ENCODE results near the gene RAB20. TPM values are rescaled to one million over a fixed set of nuclear protein-coding genes. Genes with fewer than 3 reads are reported as not detected.

Gene RAB20
- total and polyA plus RNA-seq, 2 donors (not counting 1 experiment from before 2014, with no cell fraction given) = 2.4 to 4.6 TPM

- CTCF ChIA-PET = no interaction called here
- Mint-ChIP-seq H3K4me3 (no peak overlapping the region), H3K27ac (no peak overlapping the region), H3K9me3 (ENCODE audit: insufficient read depth) (no peaks in the 10 kb centered on the region), H3K27me3 (no peaks in the 10 kb centered on the region), H3K4me1 (no peaks in the 10 kb centered on the region)
- DNase-seq (no peak), ATAC-seq (ENCODE audit: low read depth) (no peak)
- Histone ChIP-seq H4K20me1 (ENCODE audit: control insufficient read depth, insufficient read depth, low read length, poor library complexity, severe bottlenecking) (no peaks in the 10 kb centered on the region), H3K4me2 (replicated peaks; ENCODE audit: low read depth, low read length, poor library complexity, severe bottlenecking) (no peak overlapping the region), H3K79me2 (ENCODE audit: control insufficient read depth, insufficient read depth, low read length) (no peaks in the 10 kb centered on the region), H3K27me3 (replicated peaks in 1 of 4; ENCODE audit: control extremely low read depth in 1 of 4, control insufficient read depth in 3 of 4, insufficient read depth in 4 of 4, low read length in 3 of 4) (no peaks in the 10 kb centered on the region), H3K4me3 (ENCODE audit: control extremely low read depth in 1 of 5, extremely low read depth in 1 of 5, insufficient read depth in 1 of 5, low read depth in 2 of 5, low read length in 4 of 5) (no peak overlapping the region), H3K27ac (ENCODE audit: low read length in 2 of 2) (no peak overlapping the region), H3K36me3 (replicated peaks in 1 of 2; ENCODE audit: control extremely low read depth in 1 of 2, control insufficient read depth in 1 of 2, extremely low read depth in 1 of 2, insufficient read depth in 2 of 2, low read length in 1 of 2) (no peaks in the 10 kb centered on the region), H3K4me1 (ENCODE audit: control insufficient read depth in 2 of 2, insufficient read depth in 2 of 2, low read length in 2 of 2) (no peaks in the 10 kb centered on the region), H3K9ac (ENCODE audit: low read length) (no peak overlapping the region), H3K9me3 (ENCODE audit: control extremely low read depth in 1 of 3, control insufficient read depth in 2 of 3, insufficient read depth in 1 of 3, low read length in 2 of 3) (no peaks in the 10 kb centered on the region), H2AFZ (ENCODE audit: insufficient read depth, low read depth, low read length, poor library complexity, severe bottlenecking) (no peak overlapping the region)
- intact Hi-C loops (cut with micrococcal nuclease) = no loop called here
- TF ChIP-seq CTCF (IDR thresholded peaks at IDR 0.05) = no peak
- TF ChIP-seq EZH2 (IDR thresholded peaks at IDR 0.05; ENCODE audit: borderline replicate concordance, insufficient read depth, low read depth, low read length, poor library complexity, severe bottlenecking) = no peak
- WGBS (ENCODE audit: insufficient coverage) = 81% methylated on average over 9 of the region's 9 CpGs
- POLR2A ChIA-PET = interaction anchor here (0.9 kb wide), 1 partner anchor 78 kb away, joined by 4 read pairs; no protein-coding TSS in a partner anchor
These were observed 75.9 kb downstream of the RAB20 start for GRCh38 chr13:110485604-110486003.

- Histone ChIP-seq H3K27ac (ENCODE audit: low read length in 2 of 2) (no peak overlapping the region), H3K4me2 (replicated peaks; ENCODE audit: low read depth, low read length, poor library complexity, severe bottlenecking) (no peak overlapping the region), H3K4me3 (ENCODE audit: control extremely low read depth in 1 of 5, extremely low read depth in 1 of 5, insufficient read depth in 1 of 5, low read depth in 2 of 5, low read length in 4 of 5) (no peak overlapping the region), H3K79me2 (ENCODE audit: control insufficient read depth, insufficient read depth, low read length) (no peaks in the 10 kb centered on the region), H3K9me3 (ENCODE audit: control extremely low read depth in 1 of 3, control insufficient read depth in 2 of 3, insufficient read depth in 1 of 3, low read length in 2 of 3) (no peaks in the 10 kb centered on the region), H3K27me3 (replicated peaks in 1 of 4; ENCODE audit: control extremely low read depth in 1 of 4, control insufficient read depth in 3 of 4, insufficient read depth in 4 of 4, low read length in 3 of 4) (no peaks in the 10 kb centered on the region), H3K9ac (ENCODE audit: low read length) (no peak overlapping the region), H3K36me3 (replicated peaks in 1 of 2; ENCODE audit: control extremely low read depth in 1 of 2, control insufficient read depth in 1 of 2, extremely low read depth in 1 of 2, insufficient read depth in 2 of 2, low read length in 1 of 2) (no peaks in the 10 kb centered on the region), H2AFZ (ENCODE audit: insufficient read depth, low read depth, low read length, poor library complexity, severe bottlenecking) (no peak overlapping the region), H3K4me1 (ENCODE audit: control insufficient read depth in 2 of 2, insufficient read depth in 2 of 2, low read length in 2 of 2) (no peaks in the 10 kb centered on the region), H4K20me1 (ENCODE audit: control insufficient read depth, insufficient read depth, low read length, poor library complexity, severe bottlenecking) (no peaks in the 10 kb centered on the region)
- H3K9me3 Mint-ChIP-seq (ENCODE audit: insufficient read depth) = no peaks in the 10 kb centered on the region
- no peak overlapping the region for H3K4me3 Mint-ChIP-seq
- intact Hi-C loops (cut with micrococcal nuclease) = no loop called here
- no peak for ATAC-seq (ENCODE audit: low read depth)
- CTCF ChIA-PET = interaction anchor here (1.3 kb wide), 1 partner anchor 29 kb away, joined by 4 read pairs; no protein-coding TSS in a partner anchor
- POLR2A ChIA-PET = no interaction called here
- 89% methylated on average over 17 of the region's 18 CpGs for WGBS (ENCODE audit: insufficient coverage)
- no peaks in the 10 kb centered on the region for H3K4me1 Mint-ChIP-seq
- peak overlapping the region; percentile 41 for H3K27ac Mint-ChIP-seq
- DNase-seq = no peak
- TF ChIP-seq EZH2 (IDR thresholded peaks at IDR 0.05; ENCODE audit: borderline replicate concordance, insufficient read depth, low read depth, low read length, poor library complexity, severe bottlenecking) (no peak), CTCF (IDR thresholded peaks at IDR 0.05) (no peak)
- H3K27me3 Mint-ChIP-seq = no peaks in the 10 kb centered on the region
These were observed 77.1 kb downstream of the RAB20 start for GRCh38 chr13:110484290-110485048.
